NB4 (cell line): ENCODE data around the gene APOBEC4.

Source experiments
- DNase-seq: peaks from one replicate; pipeline ENCODE4 v3.0.0; 2010; ENCODE audit warnings: low read depth
- H3K4me3 ChIP-seq: one replicate; pipeline ENCODE4 v1.5.1; 2011; ENCODE audit warnings: mild to moderate bottlenecking, low read depth, low read length, moderate library complexity
- MYC ChIP-seq: IDR thresholded peaks from 2 replicates; pipeline ENCODE4 v1.6.1; 2011; ENCODE audit warnings: low read depth, low read length
- POLR2A ChIP-seq: IDR thresholded peaks from 2 replicates; pipeline ENCODE4 v1.6.1; 2011; ENCODE audit warnings: mild to moderate bottlenecking; ENCODE audit not compliant: insufficient read length; ENCODE audit errors: extremely low read depth
- TF ChIP-seq, protein P1 (sequence below): IDR thresholded peaks from 2 replicates; pipeline ENCODE4 v1.6.1; 2011; ENCODE audit warnings: low read depth, low read length
- TF ChIP-seq, protein P2 (sequence below): IDR thresholded peaks from one replicate; pipeline ENCODE4 v1.5.1; 2012; ENCODE audit warnings: low read depth, low read length

Gene APOBEC4

DNA sequence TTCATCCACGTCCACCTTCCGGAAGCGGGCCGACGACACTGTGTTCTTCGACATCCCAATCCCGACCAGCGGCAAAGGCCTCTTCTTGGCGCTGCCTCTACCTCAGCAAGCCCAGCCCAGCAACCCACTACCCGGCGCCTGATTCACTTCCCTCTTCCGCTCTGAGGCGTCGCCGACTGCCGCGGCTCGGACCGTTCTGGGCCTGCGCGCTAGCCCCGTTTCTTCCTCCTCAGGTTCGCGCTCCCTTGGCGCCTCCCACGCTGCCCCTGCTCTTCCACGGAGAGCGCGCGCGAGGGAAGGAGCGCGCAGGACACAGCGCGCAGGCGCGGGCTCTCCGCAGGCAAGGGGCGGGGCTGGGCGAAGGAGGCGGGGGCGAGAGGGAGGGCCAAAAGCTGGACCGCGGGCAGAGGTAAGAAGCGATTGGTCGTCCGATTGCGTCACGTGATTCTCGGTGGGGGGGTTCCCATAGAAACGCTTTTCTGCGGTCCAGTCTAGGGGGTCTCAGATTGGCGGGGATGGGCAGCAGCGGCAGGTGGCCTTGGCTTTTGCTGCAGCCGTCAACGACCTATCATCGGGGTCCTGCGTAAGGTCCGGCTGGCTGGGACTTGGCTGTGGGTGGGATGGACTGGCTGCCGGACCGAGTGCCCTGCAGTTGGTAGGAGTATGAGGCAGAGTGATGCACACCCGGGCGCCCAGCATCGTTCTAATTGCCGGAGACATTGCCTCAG is 17.3 kb downstream of the APOBEC4 start, which contains the start of gene ARPC5:
Gene ARPC5 (minus strand): TSS at position 178 of the 728 bp plus-strand sequence. CDS start 124 bp downstream, at position 54.
- H3K4me3 ChIP-seq, result peak within 1 kb of the TSS; percentile 76
- DNase-seq, result peak; percentile 97
- TF ChIP-seq MYC, result no peak
- TF ChIP-seq, protein P1, sequence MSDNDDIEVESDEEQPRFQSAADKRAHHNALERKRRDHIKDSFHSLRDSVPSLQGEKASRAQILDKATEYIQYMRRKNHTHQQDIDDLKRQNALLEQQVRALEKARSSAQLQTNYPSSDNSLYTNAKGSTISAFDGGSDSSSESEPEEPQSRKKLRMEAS, result peak; percentile 67; the same call in 1 of the 2 replicates
- peak; percentile 79 for TF ChIP-seq POLR2A
- TF ChIP-seq, protein P2, sequence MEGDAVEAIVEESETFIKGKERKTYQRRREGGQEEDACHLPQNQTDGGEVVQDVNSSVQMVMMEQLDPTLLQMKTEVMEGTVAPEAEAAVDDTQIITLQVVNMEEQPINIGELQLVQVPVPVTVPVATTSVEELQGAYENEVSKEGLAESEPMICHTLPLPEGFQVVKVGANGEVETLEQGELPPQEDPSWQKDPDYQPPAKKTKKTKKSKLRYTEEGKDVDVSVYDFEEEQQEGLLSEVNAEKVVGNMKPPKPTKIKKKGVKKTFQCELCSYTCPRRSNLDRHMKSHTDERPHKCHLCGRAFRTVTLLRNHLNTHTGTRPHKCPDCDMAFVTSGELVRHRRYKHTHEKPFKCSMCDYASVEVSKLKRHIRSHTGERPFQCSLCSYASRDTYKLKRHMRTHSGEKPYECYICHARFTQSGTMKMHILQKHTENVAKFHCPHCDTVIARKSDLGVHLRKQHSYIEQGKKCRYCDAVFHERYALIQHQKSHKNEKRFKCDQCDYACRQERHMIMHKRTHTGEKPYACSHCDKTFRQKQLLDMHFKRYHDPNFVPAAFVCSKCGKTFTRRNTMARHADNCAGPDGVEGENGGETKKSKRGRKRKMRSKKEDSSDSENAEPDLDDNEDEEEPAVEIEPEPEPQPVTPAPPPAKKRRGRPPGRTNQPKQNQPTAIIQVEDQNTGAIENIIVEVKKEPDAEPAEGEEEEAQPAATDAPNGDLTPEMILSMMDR, result no peak

DNA sequence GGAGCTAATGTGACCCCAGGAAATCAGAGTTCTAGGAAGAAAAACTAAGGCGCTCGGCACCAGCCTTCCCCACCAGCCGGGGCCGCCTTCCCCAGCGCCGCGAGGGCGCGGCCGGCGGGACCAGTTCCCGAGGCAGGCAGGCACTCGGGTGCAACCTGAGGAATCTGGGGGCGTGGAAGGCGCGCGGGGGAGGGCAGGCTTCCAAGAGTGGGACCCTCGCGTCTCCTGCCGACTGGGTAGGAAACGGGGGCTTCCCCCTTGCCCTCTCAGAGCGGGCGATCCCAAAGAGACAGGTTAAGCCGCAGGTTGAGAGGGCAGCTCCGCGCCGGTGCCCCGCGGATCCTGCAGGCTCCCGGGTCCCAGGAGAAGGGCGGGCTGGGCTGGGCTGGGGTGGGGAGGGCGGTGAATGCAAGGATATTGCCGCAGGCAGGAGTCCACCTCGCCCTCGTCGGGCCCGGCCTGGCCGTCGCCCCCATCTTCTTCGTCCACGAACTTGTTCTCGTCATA is 18.0 kb downstream of the APOBEC4 start:
- TF ChIP-seq POLR2A, result no peak
- TF ChIP-seq, protein P1, result no peak
- H3K4me3 ChIP-seq, result peak overlapping the region; percentile 76
- no peak for DNase-seq

DNA sequence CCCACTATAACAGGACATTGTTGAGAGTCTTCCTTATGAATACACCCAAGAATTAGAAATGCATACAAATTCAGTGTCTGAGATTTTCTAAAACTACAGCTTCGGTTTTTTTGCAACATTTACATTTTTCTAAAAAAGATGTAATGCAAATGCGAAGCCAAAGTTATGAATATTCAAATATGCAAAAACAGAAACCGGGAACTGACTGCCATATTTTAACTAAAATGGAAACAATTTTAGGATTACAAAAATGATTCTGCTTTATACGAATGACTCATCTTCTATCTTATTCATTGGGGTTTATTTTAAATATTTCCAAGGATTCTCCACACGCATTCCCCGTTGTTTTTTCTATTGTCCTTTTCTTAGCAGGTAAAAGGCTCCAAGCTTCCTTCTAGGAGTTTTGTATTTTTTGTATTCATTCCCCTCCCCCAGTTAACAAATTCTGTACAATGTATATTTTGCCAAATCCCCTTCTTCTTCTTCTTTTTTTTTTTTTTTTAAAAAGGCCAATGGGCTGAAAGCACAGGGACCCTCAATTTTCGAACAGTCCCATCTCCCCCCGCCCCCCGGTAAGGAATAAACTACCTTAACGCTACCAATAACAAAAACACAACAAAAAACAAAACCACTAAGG is 18.6 kb downstream of the APOBEC4 start:
- DNase-seq, result no peak
- TF ChIP-seq POLR2A, result no peak
- TF ChIP-seq, protein P1, result no peak
- TF ChIP-seq, protein P2, result no peak
- TF ChIP-seq MYC, result no peak
- peak overlapping the region; percentile 76 for H3K4me3 ChIP-seq

DNA sequence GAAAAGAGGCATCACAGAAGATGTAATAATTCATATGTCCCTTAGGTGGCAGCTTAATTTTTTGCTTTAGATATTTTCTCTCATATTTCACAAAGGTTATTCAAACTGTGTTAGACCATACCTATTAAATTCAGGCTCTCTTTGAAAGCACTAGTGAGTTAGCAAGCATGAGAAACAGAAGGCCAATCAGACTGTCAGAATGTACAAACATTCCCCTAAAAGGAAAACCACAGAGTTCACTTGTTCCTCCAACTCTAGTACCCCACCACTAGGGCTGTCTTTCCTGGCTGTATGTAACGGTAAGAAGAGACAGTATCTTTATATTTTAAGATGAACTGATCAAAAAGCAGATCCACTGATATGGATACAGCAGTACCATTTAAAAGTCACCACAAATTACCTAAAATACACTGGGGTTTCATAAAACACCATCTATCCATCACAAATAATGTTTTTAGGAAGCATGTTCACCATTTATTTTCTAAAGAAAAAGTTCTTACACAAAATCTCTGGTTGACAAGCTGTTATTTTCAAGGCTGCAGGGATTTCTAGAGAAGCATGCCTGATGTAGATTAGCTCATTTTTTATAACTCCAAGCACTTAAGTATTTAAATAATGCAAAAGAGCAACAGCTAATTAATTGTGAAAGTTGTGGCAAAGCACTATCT is 19.3 kb downstream of the APOBEC4 start:
- peak; percentile 84 for DNase-seq
- peak overlapping the region; percentile 76 for H3K4me3 ChIP-seq
- no peak for TF ChIP-seq MYC
- TF ChIP-seq, protein P2, result peak; percentile 42

DNA sequence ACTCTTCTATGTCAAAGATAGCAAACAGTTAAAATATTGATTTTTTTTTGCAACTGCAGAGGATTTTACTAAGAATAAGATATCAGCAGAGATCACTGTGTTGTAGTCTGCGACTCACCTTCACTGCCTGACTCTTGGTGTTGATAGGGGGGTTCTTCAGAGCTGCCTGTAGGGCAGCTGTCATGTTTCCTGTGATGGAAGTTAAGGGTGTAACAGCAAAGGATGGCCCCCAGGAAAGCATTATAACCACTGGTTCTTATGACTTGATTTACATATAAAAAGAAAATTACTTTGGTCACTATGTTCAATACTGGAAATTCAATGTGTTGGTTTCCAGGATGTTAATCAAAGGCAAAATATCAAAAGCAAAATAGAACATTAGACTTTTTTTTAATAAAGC is 20.2 kb downstream of the APOBEC4 start:
- no peak for TF ChIP-seq MYC
- TF ChIP-seq POLR2A, result no peak
- TF ChIP-seq, protein P2, result no peak
- TF ChIP-seq, protein P1, result no peak
- H3K4me3 ChIP-seq, result peak overlapping the region; percentile 76
- DNase-seq, result no peak

DNA sequence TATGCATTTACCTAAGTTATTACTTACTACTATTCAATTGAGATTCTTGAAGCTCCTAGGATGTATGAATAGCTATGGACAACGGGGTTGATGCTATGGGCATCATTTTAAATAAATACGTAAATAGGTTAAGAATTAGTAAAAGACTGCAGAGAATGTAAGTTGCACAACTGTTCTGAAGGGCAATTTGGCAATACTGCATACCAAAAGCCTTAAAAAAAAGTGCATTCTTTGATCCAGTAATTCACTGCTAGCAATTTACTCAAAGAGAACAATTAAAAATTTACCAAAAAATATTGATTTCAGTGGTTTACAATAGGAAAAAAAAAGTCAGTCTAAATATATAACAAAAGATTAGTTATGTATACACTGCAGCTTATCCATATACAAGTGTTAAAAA is 21.0 kb downstream of the APOBEC4 start:
- DNase-seq, result no peak
- no peak for TF ChIP-seq POLR2A
- no peak for TF ChIP-seq MYC
- H3K4me3 ChIP-seq, result peak overlapping the region; percentile 76
